Stromal cell of bone marrow (primary cell): ENCODE data around the gene CABCOCO1.

Experiments used
- DNase-seq: peaks from one replicate; pipeline ENCODE4 v3.0.0-alpha.2; 2012; ENCODE audit warnings: low read depth

Gene CABCOCO1

DNA sequence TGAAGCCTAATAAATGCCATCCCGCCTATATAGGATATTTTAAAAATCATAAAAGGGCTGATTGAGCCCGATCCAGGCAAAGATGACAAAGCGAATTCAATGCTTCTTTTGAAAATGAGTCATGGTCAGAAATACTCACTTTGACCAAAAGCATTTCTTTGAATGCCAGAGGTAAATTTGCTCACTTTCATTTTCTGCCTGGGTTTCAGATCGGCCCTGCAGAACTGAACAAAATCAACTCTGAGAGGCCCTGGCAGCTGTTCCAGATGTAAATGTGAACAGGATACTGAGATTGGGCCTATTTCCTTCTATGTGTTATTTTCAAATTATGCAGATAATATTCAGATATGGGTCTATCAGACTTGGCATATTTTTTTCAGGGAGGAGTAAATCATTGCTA is 124.0 kb downstream of the CABCOCO1 start:
- peak; percentile 74 for DNase-seq

DNA sequence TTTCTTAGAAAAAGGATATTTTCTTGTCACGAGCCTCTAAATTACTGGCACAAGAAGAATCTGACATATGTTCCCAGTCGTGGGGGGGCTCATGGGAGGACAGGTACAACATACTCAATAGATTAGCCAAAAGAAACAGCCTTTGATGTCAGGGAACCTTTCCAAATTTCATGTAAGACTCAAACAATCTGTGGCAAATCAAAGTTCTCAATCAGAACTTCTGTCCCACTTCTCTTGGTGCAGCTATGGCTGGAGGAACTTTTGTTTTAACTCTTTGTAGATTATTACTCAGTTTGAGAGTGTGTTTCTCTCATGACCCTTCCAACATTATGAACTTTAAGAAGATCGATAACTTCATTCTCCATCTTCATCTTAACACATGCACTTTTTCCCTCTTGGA is 124.4 kb downstream of the CABCOCO1 start:
- no peak for DNase-seq

DNA sequence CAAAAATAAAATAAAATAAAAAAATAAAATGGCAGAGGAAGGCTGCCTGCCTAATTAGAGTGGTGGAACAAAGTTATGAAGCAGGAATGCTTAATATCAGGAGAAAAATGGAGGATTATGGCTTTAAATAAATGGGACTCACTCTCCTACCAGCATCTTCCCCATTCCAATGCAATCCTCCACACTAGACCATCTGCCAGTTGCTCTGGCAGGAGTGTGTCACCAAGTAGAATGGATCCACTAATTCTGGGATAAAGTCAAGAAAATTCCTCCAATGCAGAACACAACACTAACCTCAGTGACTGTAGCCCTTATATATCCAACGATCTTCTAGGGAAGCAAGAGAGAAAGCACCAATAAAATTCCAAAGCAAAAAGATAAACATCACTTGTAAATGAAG is 126.3 kb downstream of the CABCOCO1 start:
- DNase-seq, result no peak

DNA sequence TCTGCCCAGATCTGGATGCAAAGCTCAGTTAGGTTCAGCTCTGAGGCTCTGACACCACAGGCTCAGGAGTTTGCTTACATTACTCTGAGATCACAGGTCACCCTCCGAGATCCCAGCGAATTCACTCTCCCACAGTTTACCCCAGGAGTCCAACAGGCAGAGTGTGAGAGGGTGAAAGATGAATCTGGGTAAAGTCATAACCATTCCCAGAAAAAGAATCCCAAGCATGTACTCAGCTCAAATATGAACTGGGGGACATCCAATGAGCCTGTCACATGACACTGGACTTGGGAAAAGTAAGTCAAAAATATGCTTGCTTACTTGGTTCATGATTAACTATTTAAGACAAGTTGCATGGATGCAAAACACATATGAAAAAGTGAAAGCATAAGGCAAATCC is 128.5 kb downstream of the CABCOCO1 start:
- DNase-seq, result peak; percentile 47

DNA sequence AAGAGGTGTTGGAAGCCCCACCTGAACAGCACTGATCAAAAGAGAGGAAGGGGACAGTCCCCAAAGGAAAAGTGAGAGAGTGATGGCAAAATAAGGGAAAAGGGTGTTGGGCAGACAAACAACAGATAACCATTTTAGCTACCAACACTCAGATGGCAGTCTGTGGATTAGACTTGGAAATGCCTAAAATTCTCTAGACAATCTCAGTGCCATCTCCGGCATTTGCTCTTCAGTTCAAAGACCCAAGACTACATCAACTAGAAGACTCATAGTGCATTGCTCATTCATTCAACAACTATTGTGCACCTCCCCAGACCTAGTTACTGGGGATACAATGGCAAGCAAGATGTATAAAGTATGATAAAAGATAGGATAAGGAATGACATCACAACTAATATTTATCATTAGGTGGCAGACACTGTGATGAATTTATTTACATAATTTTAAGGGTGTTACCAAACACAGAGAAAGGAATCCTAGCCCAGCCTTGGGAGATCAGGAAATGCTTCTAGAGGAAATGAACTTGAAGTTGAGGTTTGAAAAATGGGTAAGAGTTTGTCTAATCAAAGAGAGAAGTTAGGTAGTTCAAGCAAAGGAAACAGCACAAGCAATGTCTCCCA is 129.5 kb downstream of the CABCOCO1 start:
- DNase-seq, result no peak

DNA sequence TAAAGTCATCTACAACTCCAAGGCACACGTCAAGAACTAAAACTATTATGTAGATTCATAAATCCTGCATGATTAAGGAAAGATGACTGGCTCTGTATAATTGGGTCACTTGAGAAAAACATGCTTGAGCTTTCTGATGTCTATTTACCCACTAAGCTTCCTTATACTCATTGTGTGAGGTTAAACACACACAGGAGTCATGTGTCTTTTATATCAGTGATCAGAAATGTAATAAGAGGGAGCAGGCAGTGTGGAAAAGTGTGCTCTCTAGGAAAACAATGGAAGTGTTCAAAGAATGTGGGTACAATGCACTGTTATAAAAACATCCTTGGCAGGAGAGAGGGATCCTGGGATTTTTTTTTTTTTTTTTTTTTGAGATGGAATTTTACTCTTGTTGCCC is 130.2 kb downstream of the CABCOCO1 start:
- no peak for DNase-seq

DNA sequence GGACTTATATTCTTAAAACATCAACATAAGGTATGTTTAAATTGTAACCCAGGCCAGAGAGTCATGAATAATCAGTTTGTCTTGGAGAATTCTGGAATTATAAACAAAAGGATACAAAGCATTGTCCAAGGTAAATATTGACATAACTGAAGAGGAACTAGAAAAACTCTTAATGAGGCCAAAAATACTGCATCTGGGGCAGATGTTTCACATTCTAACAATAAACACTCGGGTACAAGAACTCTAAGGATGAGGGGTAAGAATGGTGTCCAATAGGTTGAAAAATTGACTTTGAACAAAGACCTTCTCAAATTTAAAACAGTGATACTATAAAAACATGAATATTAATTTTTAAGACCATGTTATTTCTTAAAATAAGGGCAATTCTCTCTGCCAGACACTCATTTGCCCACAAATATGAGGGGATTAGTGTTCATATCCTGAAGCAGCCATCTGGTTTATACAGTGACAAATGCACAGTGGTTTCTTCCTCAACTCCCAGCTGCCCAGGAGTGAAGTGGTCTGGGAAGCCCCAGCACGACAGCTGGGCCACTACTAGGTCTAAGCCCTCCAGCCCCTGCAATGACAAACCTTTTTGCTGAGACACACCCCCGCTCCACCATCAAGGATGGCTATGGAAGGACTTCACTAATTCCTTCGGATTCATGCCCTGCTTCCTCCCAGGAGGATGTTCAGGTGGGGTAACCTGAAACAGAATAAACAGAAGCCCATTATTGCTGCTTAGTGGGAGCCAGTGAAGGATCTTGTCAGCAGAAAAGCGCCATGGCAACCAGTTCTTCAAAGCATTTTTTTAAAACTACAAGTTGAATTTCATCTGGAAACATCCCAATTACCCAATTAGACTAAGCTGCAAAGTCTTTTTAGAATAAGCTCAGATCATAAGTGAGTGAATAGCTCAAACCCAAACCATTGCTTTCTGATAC is 131.3 kb downstream of the CABCOCO1 start:
- DNase-seq, result peak; percentile 28

DNA sequence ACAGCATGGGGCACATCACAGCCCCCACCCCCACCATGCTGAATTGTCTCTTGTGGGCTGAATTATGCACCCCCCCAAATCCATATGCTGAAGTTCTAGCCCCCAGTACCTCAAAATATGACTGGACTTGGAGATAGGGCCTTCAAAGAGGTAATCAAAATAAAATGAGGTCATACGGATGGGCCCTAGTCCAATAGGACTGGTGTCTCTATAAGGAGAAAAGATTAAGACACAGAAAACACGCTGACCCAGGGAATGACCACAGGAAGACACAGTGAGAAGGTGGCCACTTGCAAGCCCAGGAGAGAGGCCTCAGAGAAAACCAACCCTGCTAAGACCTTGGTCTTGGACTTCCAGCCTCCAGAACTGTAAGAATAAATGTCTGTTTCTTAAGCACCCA is 132.4 kb downstream of the CABCOCO1 start:
- DNase-seq, result no peak

DNA sequence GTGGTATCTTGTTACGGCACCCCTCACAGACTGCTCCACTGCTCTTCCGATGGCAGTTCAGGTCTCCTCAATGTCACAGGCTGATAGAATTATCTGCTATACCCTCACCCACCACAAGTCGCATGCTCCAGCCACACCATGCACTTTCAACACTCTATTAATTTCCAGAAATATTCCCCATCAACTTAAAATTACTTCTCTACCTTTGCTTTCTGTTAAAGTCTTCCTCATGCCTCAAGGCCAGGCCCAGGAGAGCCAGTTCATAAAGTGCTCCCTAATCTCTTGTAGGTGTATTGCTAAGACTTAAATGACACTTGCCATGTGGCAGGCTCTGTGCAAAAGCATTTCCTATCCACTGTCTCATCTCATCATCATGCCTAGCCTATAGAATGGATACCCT is 132.8 kb downstream of the CABCOCO1 start:
- no peak for DNase-seq

DNA sequence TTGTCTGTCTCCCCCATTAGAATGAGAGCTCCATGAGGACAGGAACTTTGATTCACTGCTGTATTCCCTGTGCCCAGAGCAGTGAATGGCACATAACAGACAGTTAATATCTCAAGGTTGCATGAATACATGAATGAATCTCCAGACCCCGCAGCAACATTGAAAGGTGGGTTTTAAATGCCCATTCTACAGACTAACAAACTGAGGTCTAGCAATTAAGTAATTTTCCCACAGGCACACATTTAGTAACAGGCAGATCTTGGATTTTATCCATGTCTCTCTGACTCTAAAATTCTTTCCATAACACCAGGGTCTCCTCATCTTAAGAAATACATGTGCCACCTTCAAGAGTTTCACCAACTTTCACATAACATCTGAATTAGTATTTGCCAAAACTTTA is 134.1 kb downstream of the CABCOCO1 start:
- DNase-seq, result no peak

DNA sequence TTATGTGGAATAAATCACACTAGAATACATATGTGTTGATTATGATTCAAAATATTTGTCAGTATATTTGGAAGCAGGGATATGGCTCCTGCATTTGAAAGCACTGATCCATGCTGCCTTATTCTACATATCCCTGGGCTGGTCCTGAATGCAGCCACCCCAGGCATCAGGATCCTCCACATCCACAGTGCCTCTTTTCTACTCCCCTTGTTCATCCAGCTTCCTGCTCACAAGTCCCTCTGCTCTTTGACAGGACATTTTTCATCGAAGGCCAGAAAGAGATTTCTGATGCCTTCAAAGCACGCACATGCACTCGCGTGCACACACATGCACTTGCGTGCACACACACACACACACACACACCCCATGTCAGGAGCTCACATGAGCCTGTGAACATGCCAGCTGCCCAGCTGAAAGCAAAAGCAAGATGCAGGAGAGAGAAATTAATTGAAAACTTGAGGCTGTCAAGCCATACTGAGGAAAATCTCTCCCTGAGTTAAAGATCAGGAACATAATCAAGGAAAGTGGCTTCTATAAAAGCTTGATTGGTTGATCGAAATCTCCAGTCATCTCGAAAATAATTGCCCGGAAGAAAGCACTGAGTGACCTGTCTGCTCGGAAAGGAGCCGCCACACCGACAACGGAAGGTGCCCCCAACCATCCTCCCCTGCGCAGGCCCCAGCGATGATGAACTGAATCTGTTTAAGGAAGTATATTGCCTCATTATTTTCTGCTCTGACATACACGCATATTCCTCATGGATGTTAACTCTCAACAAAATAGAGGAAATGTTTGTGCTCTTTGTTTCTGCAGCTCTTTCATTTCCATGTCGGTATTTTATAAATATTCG is 134.8 kb downstream of the CABCOCO1 start:
- no peak for DNase-seq

DNA sequence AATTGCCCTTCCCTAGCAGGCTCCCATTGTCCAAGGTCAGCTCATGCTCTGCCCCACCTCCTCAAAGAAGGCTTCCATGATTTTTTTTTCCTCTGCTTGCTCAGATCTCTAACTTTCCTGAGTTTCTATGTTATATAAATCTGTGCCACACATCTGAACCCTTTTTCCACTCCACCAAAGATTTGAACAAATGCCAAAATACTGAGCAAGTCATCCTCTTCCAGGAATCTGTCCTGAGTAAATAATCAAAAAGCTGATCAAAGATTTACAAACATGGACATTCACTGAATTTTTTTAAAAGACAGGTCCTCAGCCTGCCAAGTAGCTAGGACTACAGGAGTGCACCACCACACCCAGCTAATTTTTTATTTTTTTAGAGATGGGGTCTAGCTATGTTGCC is 136.0 kb downstream of the CABCOCO1 start:
- DNase-seq, result no peak

DNA sequence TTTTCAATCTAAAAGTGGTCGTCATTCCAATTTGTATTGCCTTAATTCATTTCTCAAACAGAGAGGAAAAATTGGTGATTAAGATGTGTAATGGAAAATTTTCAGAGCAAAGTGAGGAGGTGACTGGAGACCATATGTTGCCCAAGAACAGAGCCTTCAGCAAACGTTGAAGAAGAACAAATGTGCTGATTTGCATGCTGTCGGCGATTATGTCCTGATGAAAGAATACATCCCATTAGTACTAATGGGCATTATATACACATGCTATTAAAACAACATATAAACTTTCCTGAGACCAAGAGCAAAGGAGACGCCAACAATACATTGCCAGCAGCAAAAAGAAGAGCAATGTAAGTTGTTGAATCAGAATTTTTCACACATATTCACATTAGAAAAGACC is 138.8 kb downstream of the CABCOCO1 start:
- DNase-seq, result no peak

DNA sequence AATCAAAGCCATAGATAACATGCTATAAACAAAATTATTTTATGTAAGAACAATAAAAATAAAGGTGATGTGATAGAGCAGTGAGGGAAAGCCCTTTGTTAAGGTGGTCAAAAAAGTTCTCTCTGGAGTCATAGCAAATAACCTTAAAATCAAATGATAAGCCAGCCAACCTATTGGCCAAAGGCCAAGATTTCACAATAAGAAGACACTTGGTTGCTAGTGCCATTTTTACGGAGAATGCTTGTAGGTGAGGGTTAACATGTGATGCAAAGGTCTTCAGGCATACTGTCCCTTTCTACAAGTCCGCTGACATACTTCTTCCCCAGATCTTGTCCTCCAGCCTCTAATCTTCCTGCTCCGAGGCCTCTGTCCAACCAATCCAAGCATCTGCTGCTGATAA is 140.5 kb downstream of the CABCOCO1 start:
- DNase-seq, result no peak

DNA sequence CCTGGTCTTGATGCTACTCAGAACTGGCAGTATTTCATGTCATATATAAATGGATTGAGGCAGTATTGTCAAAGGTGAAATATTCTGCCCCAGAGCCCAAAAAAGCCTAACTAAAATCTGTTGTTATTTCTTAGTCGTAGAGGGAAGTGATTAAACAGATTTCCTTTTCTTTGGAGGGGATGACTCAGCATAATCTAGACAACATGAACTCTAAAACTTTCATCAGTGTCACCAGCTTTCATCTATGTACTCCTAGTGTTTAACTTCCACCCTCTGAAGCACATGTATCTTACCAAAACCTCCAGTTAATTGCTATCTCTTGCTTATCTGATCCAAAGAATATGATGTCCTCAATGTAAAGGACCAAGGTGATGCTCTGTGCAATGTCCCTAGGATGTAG is 141.7 kb downstream of the CABCOCO1 start:
- no peak for DNase-seq

DNA sequence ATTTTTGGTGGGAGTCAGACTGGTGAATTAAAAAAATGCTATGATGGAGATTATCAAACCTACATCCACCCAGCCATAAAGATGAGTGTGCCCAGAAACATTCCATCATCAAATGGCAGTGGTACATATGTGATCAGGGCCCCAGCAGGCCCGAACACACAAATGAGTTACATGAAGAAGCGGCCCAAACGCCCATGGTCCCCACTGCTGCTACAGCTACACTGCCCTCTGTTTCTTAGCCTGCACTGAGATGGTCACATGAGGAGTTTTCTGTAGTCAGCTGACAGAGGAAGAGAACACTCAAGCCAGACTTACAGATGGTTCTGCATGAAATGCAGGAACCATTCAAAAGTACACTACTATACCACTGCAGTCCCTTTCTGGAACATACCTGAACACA is 142.4 kb downstream of the CABCOCO1 start:
- DNase-seq, result no peak

DNA sequence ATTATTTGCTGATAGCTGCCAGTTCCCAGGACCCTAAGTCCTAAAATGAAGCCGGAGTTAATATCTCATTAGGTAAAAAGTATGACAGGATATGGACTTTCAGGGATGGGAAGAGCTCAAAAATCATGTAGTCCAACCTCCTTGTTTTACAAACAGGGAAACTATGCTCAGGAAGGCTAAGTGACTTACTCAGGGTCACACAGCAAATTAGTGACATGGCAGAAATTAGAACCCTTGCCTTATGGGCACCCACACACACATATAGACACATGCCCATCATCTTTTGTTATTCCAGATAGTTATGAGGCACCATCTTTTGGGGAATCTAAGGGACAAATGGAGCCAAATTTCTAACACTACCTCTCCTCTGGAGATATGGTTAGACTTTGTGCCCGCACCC is 147.5 kb downstream of the CABCOCO1 start:
- DNase-seq, result no peak

DNA sequence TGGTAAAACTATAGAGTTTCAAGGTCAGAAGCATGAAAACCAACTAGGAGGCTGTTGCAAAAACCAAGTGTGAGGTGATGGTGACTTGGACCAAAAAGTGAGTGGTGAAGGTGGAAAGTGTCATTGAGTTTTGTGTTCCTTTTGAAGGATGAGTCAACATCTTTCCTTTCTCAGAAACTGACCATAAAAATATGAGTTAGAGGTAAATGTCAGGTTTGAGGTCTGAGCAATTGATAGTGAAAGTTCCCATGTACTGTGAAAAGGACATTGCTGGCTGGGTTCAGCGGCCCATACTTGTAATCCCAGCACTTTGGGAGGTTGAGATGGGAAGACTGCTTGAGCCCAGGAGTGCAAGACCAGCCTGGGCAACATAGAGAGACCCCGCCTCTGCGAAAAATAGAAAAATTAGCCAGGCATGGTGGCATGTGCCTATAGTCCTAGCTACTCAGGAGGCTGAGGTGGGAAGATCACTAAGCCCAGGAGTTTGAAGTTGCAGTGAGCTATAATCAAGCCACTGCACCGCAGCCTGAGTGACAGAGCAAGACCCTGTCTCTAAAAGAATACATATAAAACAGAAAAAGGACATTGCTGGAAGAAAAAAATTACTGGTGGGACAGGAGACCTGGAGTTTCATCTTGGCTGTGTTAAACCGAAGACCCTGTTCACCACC is 149.5 kb downstream of the CABCOCO1 start:
- DNase-seq, result no peak

DNA sequence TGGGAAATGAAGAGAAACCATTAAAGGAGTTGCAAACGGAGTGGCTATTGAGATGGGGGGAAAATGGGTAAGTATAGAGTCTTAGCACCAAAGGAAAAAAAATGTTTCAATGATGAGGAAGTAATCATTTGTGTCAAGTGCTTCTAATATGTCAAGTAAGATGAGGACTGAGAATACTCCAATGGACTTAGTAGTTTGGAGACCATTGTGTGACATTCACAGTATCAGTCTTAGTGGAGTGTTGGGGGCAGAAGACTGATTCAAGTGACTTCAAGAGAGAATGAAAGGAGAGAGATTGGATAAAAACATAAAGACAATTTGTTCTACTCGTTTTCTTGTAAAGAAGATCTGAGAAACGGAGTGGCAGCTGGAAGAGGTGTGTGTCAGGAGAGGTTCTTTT is 150.2 kb downstream of the CABCOCO1 start:
- no peak for DNase-seq

DNA sequence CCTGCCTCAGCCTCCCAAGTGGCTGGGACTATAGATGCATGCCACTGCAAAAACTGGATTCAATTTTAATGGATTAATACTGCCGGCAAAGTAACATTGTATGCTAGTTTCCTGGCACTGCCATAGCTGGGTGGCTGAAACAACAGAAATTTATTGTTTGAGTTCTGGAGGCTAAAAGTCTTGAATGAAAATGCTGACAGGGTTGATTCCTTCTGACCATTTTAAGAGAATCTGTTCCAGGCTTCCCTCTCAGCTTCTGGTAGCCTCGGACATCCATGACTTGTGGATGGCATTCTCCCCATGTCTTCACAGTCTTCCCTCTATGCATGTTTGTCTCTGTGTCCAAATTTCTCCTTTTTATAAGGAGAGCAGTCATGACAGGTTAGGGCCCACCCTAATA is 151.4 kb downstream of the CABCOCO1 start:
- DNase-seq, result no peak

DNA sequence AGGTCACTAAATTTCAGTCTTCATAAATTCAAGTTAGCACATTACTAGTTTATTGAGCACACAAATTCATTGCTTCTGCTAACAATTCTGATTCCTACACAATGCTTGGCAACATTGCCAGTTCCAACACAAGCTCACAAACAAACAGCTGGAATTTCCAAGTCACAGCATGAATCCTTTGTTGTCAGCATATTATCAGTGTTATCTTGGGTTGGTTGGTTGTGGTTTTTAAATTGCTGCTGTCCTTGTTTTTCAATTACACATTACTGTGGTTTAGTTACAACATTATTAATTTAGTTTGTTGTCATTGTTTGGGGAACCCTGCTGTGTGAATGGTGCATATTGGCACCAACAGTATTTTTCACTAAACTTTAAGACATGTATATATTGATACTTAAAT is 152.8 kb downstream of the CABCOCO1 start:
- no peak for DNase-seq
